Peyer's patch (tissue), 4 donors: ENCODE data around the gene NET1. TPM values are rescaled to one million over a fixed set of nuclear protein-coding genes. Genes with fewer than 3 reads are reported as not detected.

Experiments
- DNase-seq, 3 donors: peaks; one replicate each; pipeline ENCODE4 v3.0.0-alpha.2; 2017 to 2019
- H3K27ac ChIP-seq, 4 donors: fragments of 200-600 bp; sonication (generic); one replicate each; pipeline ENCODE4 v1.5.1; 2016 to 2019
- H3K27me3 ChIP-seq, 2 donors: fragments of 200-600 bp; sonication (generic); one replicate each; pipeline ENCODE4 v1.5.1; 2019
- H3K36me3 ChIP-seq, 3 donors: fragments of 200-600 bp; sonication (generic); one replicate each; pipeline ENCODE4 v1.5.1; 2016 to 2019
- H3K4me1 ChIP-seq, 4 donors: fragments of 200-600 bp; sonication (generic); one replicate each; pipeline ENCODE4 v1.5.1; 2016 to 2019
- H3K4me3 ChIP-seq, 4 donors: fragments of 200-600 bp; sonication (generic); 1 replicate in 3 of 4; 2 replicates in 1 of 4; pipeline ENCODE4 v1.5.1; 2016 to 2019; ENCODE audit warnings: mild to moderate bottlenecking in 1 of 4
- H3K9me3 ChIP-seq, 4 donors: fragments of 200-600 bp; sonication (generic); one replicate each; pipeline ENCODE4 v1.5.1; 2016 to 2019; ENCODE audit warnings: mild to moderate bottlenecking in 1 of 4
- POLR2A ChIP-seq, 2 donors: fragments of 450-650 bp; IDR thresholded peaks; one replicate each; pipeline ENCODE4 v1.5.1; 2017; ENCODE audit warnings: antibody characterized with exemption in 2 of 2, mild to moderate bottlenecking in 2 of 2, moderate library complexity in 2 of 2
- total RNA-seq, 4 donors: library from RNA; depleted of rRNA; stranded (reverse); fragments of >200 nt; gene quantifications; one replicate each; pipeline ENCODE4 v1.1.0, GENCODE V29; 2016
- TF ChIP-seq, protein P1 (sequence below), 6 experiments: fragments of 450-650 bp in 4 of 6; fragments of 200-600 bp in 2 of 6; sonication (generic) in 1 of 6; IDR thresholded peaks; one replicate each; pipeline ENCODE4 v1.5.1; 2017 to 2019; ENCODE audit warnings: antibody characterized with exemption in 6 of 6, mild to moderate bottlenecking in 3 of 6, moderate library complexity in 1 of 6

NET1 gene
- total RNA-seq, 4 donors from 2014 or later = 85.0 to 155 (median 122) TPM

DNA sequence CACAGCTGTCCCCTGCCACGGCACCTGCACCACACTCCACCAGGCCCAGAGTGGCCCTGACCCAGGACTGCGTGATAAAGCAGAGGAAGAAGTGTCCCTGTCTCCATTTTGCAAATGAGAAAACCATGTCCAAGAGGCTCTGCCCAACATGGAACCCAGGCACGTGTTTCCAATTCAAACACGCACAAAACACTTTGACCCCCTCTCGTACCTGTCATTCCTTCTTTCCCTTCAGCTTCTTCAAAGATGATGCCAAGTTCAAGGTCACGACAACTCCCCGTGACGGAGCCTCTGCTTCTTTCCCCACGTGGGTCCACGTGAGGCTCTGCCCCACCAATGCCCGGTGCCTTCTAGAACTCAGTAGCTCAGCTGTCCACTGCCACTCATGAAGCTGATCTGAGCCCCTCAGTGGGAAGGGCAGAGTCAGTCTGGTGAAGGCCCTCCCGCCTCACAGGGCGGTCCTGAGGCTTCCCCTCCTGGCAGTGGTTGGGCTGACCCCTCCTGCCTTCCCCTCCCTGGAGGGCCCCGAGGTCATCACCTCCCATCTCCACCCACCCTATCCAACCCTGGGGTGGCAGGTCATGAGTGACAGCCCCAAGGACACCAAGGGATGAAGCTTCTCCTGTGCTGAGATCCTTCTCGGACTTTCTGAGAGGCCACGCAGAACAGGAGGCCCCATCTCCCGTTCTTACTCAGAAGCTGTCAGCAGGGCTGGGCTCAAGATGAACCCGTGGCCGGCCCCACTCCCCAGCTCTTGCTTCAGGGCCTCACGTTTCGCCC lies 68.0 kb downstream of the NET1 start:
- TF ChIP-seq, protein P1, sequence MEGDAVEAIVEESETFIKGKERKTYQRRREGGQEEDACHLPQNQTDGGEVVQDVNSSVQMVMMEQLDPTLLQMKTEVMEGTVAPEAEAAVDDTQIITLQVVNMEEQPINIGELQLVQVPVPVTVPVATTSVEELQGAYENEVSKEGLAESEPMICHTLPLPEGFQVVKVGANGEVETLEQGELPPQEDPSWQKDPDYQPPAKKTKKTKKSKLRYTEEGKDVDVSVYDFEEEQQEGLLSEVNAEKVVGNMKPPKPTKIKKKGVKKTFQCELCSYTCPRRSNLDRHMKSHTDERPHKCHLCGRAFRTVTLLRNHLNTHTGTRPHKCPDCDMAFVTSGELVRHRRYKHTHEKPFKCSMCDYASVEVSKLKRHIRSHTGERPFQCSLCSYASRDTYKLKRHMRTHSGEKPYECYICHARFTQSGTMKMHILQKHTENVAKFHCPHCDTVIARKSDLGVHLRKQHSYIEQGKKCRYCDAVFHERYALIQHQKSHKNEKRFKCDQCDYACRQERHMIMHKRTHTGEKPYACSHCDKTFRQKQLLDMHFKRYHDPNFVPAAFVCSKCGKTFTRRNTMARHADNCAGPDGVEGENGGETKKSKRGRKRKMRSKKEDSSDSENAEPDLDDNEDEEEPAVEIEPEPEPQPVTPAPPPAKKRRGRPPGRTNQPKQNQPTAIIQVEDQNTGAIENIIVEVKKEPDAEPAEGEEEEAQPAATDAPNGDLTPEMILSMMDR (IDR thresholded peaks at IDR 0.05) = no peak
- TF ChIP-seq POLR2A (IDR thresholded peaks at IDR 0.05) = no peak
- Histone ChIP-seq H3K36me3 (no peaks in the 10 kb centered on the region), H3K4me1 (no peaks in the 10 kb centered on the region), H3K27ac (no peak overlapping the region), H3K27me3 (no peaks in the 10 kb centered on the region), H3K4me3 (no peak overlapping the region), H3K9me3 (no peaks in the 10 kb centered on the region)
- peak in 2 of 3 donors; percentile 15 to 17 for DNase-seq

DNA sequence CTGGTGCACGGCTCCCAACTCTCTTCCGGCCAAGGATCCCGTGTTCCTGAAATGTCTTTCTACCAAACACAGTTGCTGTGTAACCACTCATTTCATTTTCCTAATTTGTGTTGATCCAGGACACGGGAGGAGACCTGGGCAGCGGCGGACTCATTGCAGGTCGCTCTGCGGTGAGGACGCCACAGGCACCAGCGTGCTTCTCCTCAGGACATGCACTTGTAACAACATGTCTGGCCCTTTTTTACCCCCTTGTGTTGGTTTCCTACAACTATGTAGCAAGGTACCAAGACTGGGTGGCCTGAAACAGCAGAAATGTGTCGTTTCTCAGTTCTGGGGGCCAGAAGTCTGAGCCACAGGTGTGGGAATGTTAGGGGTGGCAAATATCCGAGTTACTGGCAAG lies 68.8 kb downstream of the NET1 start:
- Histone ChIP-seq H3K4me1 (no peaks in the 10 kb centered on the region), H3K4me3 (no peak overlapping the region), H3K9me3 (no peaks in the 10 kb centered on the region), H3K27me3 (no peaks in the 10 kb centered on the region), H3K36me3 (no peaks in the 10 kb centered on the region), H3K27ac (no peak overlapping the region)
- TF ChIP-seq, protein P1 (IDR thresholded peaks at IDR 0.05) = no peak
- DNase-seq = peak in 2 of 3 donors; percentile 24 to 30

DNA sequence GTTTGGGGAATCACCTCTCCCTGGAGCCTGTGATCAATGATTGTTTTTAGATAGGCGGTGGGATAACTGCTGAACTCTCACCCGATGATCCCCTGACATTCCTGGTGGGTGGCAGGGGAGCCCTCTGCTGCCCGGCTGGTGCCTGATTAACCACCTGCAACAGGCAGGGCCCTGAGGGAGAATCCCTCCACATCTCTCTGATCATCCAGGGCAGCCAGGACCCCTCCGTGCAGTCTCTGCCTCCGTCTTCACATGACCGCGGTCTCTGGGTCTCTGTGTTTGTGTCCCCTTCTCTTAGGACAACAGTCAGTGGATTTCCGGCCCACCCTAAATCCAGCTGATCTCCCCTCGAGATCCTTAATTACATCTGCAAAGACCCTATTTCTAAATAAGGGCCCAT lies 69.7 kb downstream of the NET1 start:
- no peak for TF ChIP-seq POLR2A (IDR thresholded peaks at IDR 0.05)
- TF ChIP-seq, protein P1 (IDR thresholded peaks at IDR 0.05) = no peak
- Histone ChIP-seq H3K27ac (no peak overlapping the region), H3K27me3 (no peaks in the 10 kb centered on the region), H3K4me3 (no peak overlapping the region), H3K36me3 (no peaks in the 10 kb centered on the region), H3K4me1 (no peaks in the 10 kb centered on the region), H3K9me3 (no peaks in the 10 kb centered on the region)
- peak in 2 of 3 donors; percentile 19 to 26 for DNase-seq

DNA sequence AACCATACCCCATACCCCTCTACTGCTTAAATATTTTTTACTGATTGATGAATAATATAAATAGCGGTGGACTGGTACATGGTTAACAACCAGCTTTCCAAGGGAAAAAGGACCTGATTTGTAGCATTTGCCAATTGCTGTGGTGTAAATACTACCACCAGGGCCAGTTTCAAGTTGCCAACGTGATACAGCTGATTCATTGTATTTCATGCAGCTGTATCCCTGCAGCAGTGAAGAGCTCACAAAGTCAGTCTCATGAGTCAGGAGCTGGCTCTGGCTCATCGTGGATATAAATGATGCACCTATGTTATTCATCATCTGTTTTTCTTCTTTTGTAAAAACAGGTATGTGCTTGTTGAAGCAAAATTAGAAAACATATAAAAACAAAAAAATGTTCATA lies 71.8 kb downstream of the NET1 start:
- TF ChIP-seq POLR2A (IDR thresholded peaks at IDR 0.05) = no peak
- TF ChIP-seq, protein P1 (IDR thresholded peaks at IDR 0.05) = no peak
- DNase-seq = no peak
- no peaks in the 10 kb centered on the region for H3K9me3 ChIP-seq
- H3K4me3 ChIP-seq = no peak overlapping the region
- no peaks in the 10 kb centered on the region for H3K4me1 ChIP-seq
- H3K27me3 ChIP-seq = no peaks in the 10 kb centered on the region
- no peak overlapping the region for H3K27ac ChIP-seq
- no peaks in the 10 kb centered on the region for H3K36me3 ChIP-seq

DNA sequence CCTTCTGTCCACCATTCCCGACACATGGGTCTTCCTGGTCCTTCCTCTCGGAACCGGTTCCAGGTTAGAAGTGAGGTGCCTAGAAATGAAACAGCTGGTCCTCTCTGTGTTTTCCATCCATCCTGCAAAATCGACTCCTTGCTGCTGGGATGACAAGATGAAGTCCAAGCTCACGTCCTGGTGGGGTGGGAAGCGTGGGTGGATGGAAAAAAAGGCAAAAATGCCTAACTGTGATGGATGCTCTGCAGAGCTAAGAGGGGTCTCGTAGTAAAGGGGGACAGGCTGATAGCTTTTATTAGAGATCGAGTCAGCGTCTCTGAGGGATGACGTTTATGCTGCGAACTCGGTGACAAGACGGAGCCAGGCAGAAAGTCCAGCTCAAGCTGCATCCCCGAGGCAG lies 72.9 kb downstream of the NET1 start:
- Histone ChIP-seq H3K27me3 (no peaks in the 10 kb centered on the region), H3K9me3 (no peaks in the 10 kb centered on the region), H3K4me1 (no peaks in the 10 kb centered on the region), H3K4me3 (no peak overlapping the region), H3K27ac (no peak overlapping the region), H3K36me3 (no peaks in the 10 kb centered on the region)
- no peak for DNase-seq
- no peak for TF ChIP-seq POLR2A (IDR thresholded peaks at IDR 0.05)
- TF ChIP-seq, protein P1 (IDR thresholded peaks at IDR 0.05) = no peak
